ENCODE data around the gene GBX1.

GBX1 gene

GRCh38 chr7:151211155-151211772 is 43.8 kb upstream of the GBX1 start:
- no peaks in the 10 kb centered on the region; the same call in 1 of the 2 replicates for H3K27me3 ChIP-seq (ENCODE audit: low read depth, low read length)
- H3K4me3 ChIP-seq (ENCODE audit: low read length): no peak overlapping the region
- H3K79me2 ChIP-seq (ENCODE audit: low read length): no peaks in the 10 kb centered on the region
- TF ChIP-seq EZH2phosphoT487 (IDR thresholded peaks at IDR 0.05; ENCODE audit: low read depth) (no peak), CTCF (IDR thresholded peaks at IDR 0.05; ENCODE audit: low read depth, low read length) (no peak)
- H3K9ac ChIP-seq (ENCODE audit: low read length): no peak overlapping the region
- H2AFZ ChIP-seq (ENCODE audit: low read depth, low read length): no peak overlapping the region
- H3K4me1 ChIP-seq (ENCODE audit: low read length): no peaks in the 10 kb centered on the region
- H3K36me3 ChIP-seq (replicated peaks; ENCODE audit: low read depth, low read length): peaks cover 37% of the 10 kb centered on the region
- H3K4me2 ChIP-seq (ENCODE audit: low read length): no peak overlapping the region
- H3K27ac ChIP-seq (ENCODE audit: low read length): no peak overlapping the region
- H4K20me1 ChIP-seq (ENCODE audit: insufficient read depth, low read length): no peaks in the 10 kb centered on the region; the same call in 1 of the 2 replicates
- H3K9me3 ChIP-seq (ENCODE audit: insufficient read depth, low read length): no peaks in the 10 kb centered on the region

GRCh38 chr7:151210087-151210854 is 42.8 kb upstream of the GBX1 start, which contains the start of gene H2BK1:
Gene H2BK1, minus strand, starts transcription at chr7:151210488. Its CDS starts 170 bp downstream, at chr7:151210318.
- Histone ChIP-seq H3K27ac (ENCODE audit: low read length) (no peak within 1 kb of the TSS), H2AFZ (ENCODE audit: low read depth, low read length) (no peak within 1 kb of the TSS), H3K27me3 (ENCODE audit: low read depth, low read length) (peaks cover 9% of the 10 kb centered on the region), H3K9ac (ENCODE audit: low read length) (no peak within 1 kb of the TSS), H3K79me2 (ENCODE audit: low read length) (no peaks in the 10 kb centered on the region), H3K9me3 (ENCODE audit: insufficient read depth, low read length) (no peaks in the 10 kb centered on the region), H3K36me3 (replicated peaks; ENCODE audit: low read depth, low read length) (peaks cover 29% of the 10 kb centered on the region), H3K4me2 (ENCODE audit: low read length) (no peak within 1 kb of the TSS), H3K4me3 (ENCODE audit: low read length) (no peak within 1 kb of the TSS), H4K20me1 (ENCODE audit: insufficient read depth, low read length) (no peaks in the 10 kb centered on the region; the same call in 1 of the 2 replicates), H3K4me1 (ENCODE audit: low read length) (no peaks in the 10 kb centered on the region)
- TF ChIP-seq EZH2phosphoT487 (IDR thresholded peaks at IDR 0.05; ENCODE audit: low read depth) (no peak), CTCF (IDR thresholded peaks at IDR 0.05; ENCODE audit: low read depth, low read length) (no peak)

GRCh38 chr7:151209588-151209987 is 42.1 kb upstream of the GBX1 start:
- no peak overlapping the region for H3K27ac ChIP-seq (ENCODE audit: low read length)
- H3K27me3 ChIP-seq (ENCODE audit: low read depth, low read length): peaks cover 16% of the 10 kb centered on the region
- no peak overlapping the region for H3K4me3 ChIP-seq (ENCODE audit: low read length)
- no peaks in the 10 kb centered on the region for H3K4me1 ChIP-seq (ENCODE audit: low read length)
- H3K79me2 ChIP-seq (ENCODE audit: low read length): no peaks in the 10 kb centered on the region
- H3K9ac ChIP-seq (ENCODE audit: low read length): no peak overlapping the region
- no peak overlapping the region for H2AFZ ChIP-seq (ENCODE audit: low read depth, low read length)
- H3K36me3 ChIP-seq (replicated peaks; ENCODE audit: low read depth, low read length): peaks cover 22% of the 10 kb centered on the region
- TF ChIP-seq CTCF (IDR thresholded peaks at IDR 0.05; ENCODE audit: low read depth, low read length): no peak
- no peak for TF ChIP-seq EZH2phosphoT487 (IDR thresholded peaks at IDR 0.05; ENCODE audit: low read depth)
- H4K20me1 ChIP-seq (ENCODE audit: insufficient read depth, low read length): no peaks in the 10 kb centered on the region; the same call in 1 of the 2 replicates
- no peak overlapping the region for H3K4me2 ChIP-seq (ENCODE audit: low read length)
- no peaks in the 10 kb centered on the region for H3K9me3 ChIP-seq (ENCODE audit: insufficient read depth, low read length)

GRCh38 chr7:151208253-151208862 is 40.9 kb upstream of the GBX1 start:
- no peaks in the 10 kb centered on the region; the same call in 1 of the 2 replicates for H4K20me1 ChIP-seq (ENCODE audit: insufficient read depth, low read length)
- no peaks in the 10 kb centered on the region for H3K4me1 ChIP-seq (ENCODE audit: low read length)
- TF ChIP-seq EZH2phosphoT487 (IDR thresholded peaks at IDR 0.05; ENCODE audit: low read depth) (no peak), CTCF (IDR thresholded peaks at IDR 0.05; ENCODE audit: low read depth, low read length) (no peak)
- no peak overlapping the region for H3K4me3 ChIP-seq (ENCODE audit: low read length)
- peaks cover 27% of the 10 kb centered on the region for H3K27me3 ChIP-seq (ENCODE audit: low read depth, low read length)
- no peak overlapping the region for H3K4me2 ChIP-seq (ENCODE audit: low read length)
- no peak overlapping the region for H3K9ac ChIP-seq (ENCODE audit: low read length)
- H3K36me3 ChIP-seq (replicated peaks; ENCODE audit: low read depth, low read length): peaks cover 15% of the 10 kb centered on the region
- no peaks in the 10 kb centered on the region for H3K9me3 ChIP-seq (ENCODE audit: insufficient read depth, low read length)
- H3K27ac ChIP-seq (ENCODE audit: low read length): no peak overlapping the region
- H2AFZ ChIP-seq (ENCODE audit: low read depth, low read length): no peak overlapping the region
- no peaks in the 10 kb centered on the region for H3K79me2 ChIP-seq (ENCODE audit: low read length)
